Spleen (tissue), 11 donors: Measurements from ENCODE around the gene XKRX. TPM values are rescaled to one million over a fixed set of nuclear protein-coding genes. Genes with fewer than 3 reads are reported as not detected.

Experiments
- DNase-seq: peaks from one replicate; pipeline ENCODE4 v3.0.0-alpha.2; 2020
- H3K27ac ChIP-seq, 8 donors: fragments of 200-600 bp; sonication (generic) in 7 of 8; 1 replicate in 4 of 8; 2 replicates in 4 of 8; pipeline versions ENCODE4 v1.5.0 to v1.8.0; 2016 to 2021; ENCODE audit warnings: inconsistent platforms in 4 of 8, mild to moderate bottlenecking in 4 of 8, moderate library complexity in 1 of 8
- H3K27me3 ChIP-seq, 7 donors: fragments of 200-600 bp; sonication (generic) in 6 of 7; replicated peaks in 1 of 7; 1 replicate in 4 of 7; 2 replicates in 3 of 7; pipeline versions ENCODE4 v1.5.0 to v1.8.0; 2016 to 2021; ENCODE audit warnings: inconsistent platforms in 3 of 7, mild to moderate bottlenecking in 1 of 7
- H3K36me3 ChIP-seq, 6 donors: fragments of 200-600 bp; sonication (generic) in 5 of 6; 1 replicate in 4 of 6; 2 replicates in 2 of 6; pipeline versions ENCODE4 v1.5.0 to v1.8.0; 2016 to 2021; ENCODE audit warnings: inconsistent platforms in 2 of 6
- H3K4me1 ChIP-seq, 6 donors: fragments of 200-600 bp; sonication (generic) in 5 of 6; 1 replicate in 3 of 6; 2 replicates in 3 of 6; pipeline versions ENCODE4 v1.5.0 to v1.8.0; 2016 to 2021; ENCODE audit warnings: inconsistent platforms in 3 of 6
- H3K4me3 ChIP-seq, 8 donors: fragments of 200-600 bp; sonication (generic) in 7 of 8; 1 replicate in 4 of 8; 2 replicates in 4 of 8; pipeline versions ENCODE4 v1.5.0 to v1.8.0; 2016 to 2021; ENCODE audit warnings: inconsistent platforms in 4 of 8, mild to moderate bottlenecking in 4 of 8, moderate library complexity in 2 of 8
- H3K9me3 ChIP-seq, 8 donors: fragments of 200-600 bp; sonication (generic) in 7 of 8; 1 replicate in 4 of 8; 2 replicates in 4 of 8; pipeline versions ENCODE4 v1.5.0 to v1.8.0; 2016 to 2021; ENCODE audit warnings: inconsistent platforms in 4 of 8
- POLR2A ChIP-seq, 3 donors: fragments of 450-650 bp; IDR thresholded peaks; one replicate each; pipeline ENCODE4 v1.5.1; 2017; ENCODE audit warnings: antibody characterized with exemption in 3 of 3, mild to moderate bottlenecking in 1 of 3
- POLR2AphosphoS5 ChIP-seq, 3 donors: sonication (generic); formaldehyde crosslinking; IDR thresholded peaks; one replicate each; pipeline ENCODE4 v1.5.1; 2017; ENCODE audit warnings: antibody characterized with exemption in 3 of 3
- WGBS, 5 donors: extraction: QIAGEN DNeasy Blood & Tissue Kit in 3 of 5; methylation state at CpG; one replicate each; pipeline versions ENCODE4 v1.1.5 to v1.1.7; 2013 to 2018; 5-methylcytosine and 5-hydroxymethylcytosine counted together
- intact Hi-C: fragments of 100-400 bp; cut with DNase I; formaldehyde crosslinking; loops from one replicate; pipeline ENCODE4 v1.15.0; 2023; ENCODE audit warnings: low total_unique reads
- polyA plus RNA-seq, 3 donors: library from polyadenylated mRNA; stranded (reverse); fragments of 200-250 nt; gene quantifications; one replicate each; pipeline ENCODE4 v1.2.1, GENCODE V29; 2013
- total RNA-seq, 7 donors: library from RNA; depleted of rRNA in 3 of 7; stranded (reverse); fragments of >200 nt in 3 of 7; fragmentation: NEBNext Ultra II Directional in 4 of 7; extraction: Animal tissue kit (Norgen Biotek cat#: 25700) in 4 of 7; gene quantifications; one replicate each; pipeline versions ENCODE4 v1.1.0 to v1.2.1, GENCODE V29; 2016 to 2021
- TF ChIP-seq, protein P1 (sequence below), 11 experiments: fragments of 200-600 bp in 7 of 11; fragments of 450-650 bp in 4 of 11; sonication (generic) in 4 of 11; IDR thresholded peaks in 8 of 11; conservative IDR thresholded peaks in 3 of 11; 1 replicate in 7 of 11; 2 replicates in 4 of 11; pipeline versions ENCODE4 v1.4.0 to v1.8.0; 2016 to 2021; ENCODE audit warnings: antibody characterized with exemption in 11 of 11, inconsistent platforms in 4 of 11, mild to moderate bottlenecking in 1 of 11
- donor health status: healthy with polysubstance abuse.
- donor health status: DM: no; HTN: no; CAD: no; lungs with moderate emphysema.
- donor health status: DM: no; HTN: no; CAD: no.
- donor health status: Bipolar disorder and iron deficiency.
- donor health status: healthy.
- donor health status: DM: no; HTN: no; CAD: no.
- donor health status: DM: yes; HTN: yes; CAD: no.

The XKRX gene
- total and polyA plus RNA-seq, 10 donors: 0.22 to 1.7 (median 1.00) TPM

DNA sequence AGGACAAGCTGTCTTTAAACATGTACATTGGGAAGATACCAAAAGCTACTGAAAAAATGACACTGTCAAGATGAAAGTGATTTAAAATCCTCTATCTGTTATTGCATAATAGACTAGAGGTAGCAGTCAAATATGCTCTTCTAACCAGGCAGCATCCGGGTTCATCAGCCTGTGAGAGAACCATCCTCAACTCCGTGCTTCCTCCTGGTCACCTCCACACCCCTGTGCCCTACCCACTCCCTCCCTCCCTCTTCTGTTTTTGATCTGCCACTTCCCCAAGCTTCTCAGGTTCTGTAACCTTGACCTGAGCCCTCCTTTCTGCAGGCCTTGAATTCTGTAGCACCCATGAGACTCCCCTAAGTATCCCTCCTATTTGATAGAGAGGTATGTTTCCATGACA is 60.4 kb downstream of the XKRX start:
- no peak for DNase-seq
- WGBS, 5 donors: 61 to 93% (median 82%) methylated on average over 2 of the region's 2 CpGs
- no peak overlapping the region for H3K4me3 ChIP-seq

GRCh38 chrX:100864657-100865391 is 63.9 kb downstream of the XKRX start:
- Histone ChIP-seq H3K9me3 (no peaks in the 10 kb centered on the region), H3K27me3 (peaks cover 0 to 8% (median 0%) of the 10 kb centered on the region in 7 donors), H3K4me3 (no peak overlapping the region), H3K4me1 (no peaks in the 10 kb centered on the region), H3K27ac (no peak overlapping the region), H3K36me3 (no peaks in the 10 kb centered on the region)
- intact Hi-C loops: no loop called here
- TF ChIP-seq POLR2A (IDR thresholded peaks at IDR 0.05) (no peak), POLR2AphosphoS5 (IDR thresholded peaks at IDR 0.05) (no peak)
- TF ChIP-seq, protein P1, sequence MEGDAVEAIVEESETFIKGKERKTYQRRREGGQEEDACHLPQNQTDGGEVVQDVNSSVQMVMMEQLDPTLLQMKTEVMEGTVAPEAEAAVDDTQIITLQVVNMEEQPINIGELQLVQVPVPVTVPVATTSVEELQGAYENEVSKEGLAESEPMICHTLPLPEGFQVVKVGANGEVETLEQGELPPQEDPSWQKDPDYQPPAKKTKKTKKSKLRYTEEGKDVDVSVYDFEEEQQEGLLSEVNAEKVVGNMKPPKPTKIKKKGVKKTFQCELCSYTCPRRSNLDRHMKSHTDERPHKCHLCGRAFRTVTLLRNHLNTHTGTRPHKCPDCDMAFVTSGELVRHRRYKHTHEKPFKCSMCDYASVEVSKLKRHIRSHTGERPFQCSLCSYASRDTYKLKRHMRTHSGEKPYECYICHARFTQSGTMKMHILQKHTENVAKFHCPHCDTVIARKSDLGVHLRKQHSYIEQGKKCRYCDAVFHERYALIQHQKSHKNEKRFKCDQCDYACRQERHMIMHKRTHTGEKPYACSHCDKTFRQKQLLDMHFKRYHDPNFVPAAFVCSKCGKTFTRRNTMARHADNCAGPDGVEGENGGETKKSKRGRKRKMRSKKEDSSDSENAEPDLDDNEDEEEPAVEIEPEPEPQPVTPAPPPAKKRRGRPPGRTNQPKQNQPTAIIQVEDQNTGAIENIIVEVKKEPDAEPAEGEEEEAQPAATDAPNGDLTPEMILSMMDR (IDR thresholded peaks at IDR 0.05 in 8 of 11, conservative IDR thresholded peaks at IDR 0.05 in 3 of 11): no peak
- 69 to 83% (median 81%) methylated on average over 2 of the region's 2 CpGs for WGBS, 5 donors
- DNase-seq: no peak

More for the DNA sequence above, 60.4 kb downstream of the XKRX start:
- Histone ChIP-seq H3K9me3 (no peaks in the 10 kb centered on the region), H3K27ac (no peak overlapping the region), H3K4me1 (no peaks in the 10 kb centered on the region), H3K36me3 (no peaks in the 10 kb centered on the region), H3K27me3 (peaks cover 0 to 3% (median 0%) of the 10 kb centered on the region in 7 donors)
- intact Hi-C loops: no loop called here
- TF ChIP-seq POLR2AphosphoS5 (IDR thresholded peaks at IDR 0.05) (no peak), POLR2A (IDR thresholded peaks at IDR 0.05) (no peak)
- TF ChIP-seq, protein P1 (IDR thresholded peaks at IDR 0.05 in 8 of 11, conservative IDR thresholded peaks at IDR 0.05 in 3 of 11): no peak

Other genes starting within 250 kb of the XKRX start
- gene SYTL4, start 196.8 kb downstream of the XKRX start, total RNA-seq: 10 to 100 TPM in 4 of 7 donors, 1 to 10 TPM in 3; 6.5 to 16.8 (median 10.9) TPM
- 1 to 10 TPM; 1.2 to 3.1 (median 2.2) TPM for gene SYTL4, start 196.8 kb downstream of the XKRX start, polyA plus RNA-seq
- gene CSTF2, start 108.5 kb downstream of the XKRX start, total RNA-seq: 10 to 100 TPM; 10.3 to 16.2 (median 13.5) TPM
- 1 to 10 TPM; 4.2 to 8.5 (median 6.1) TPM for gene CSTF2, start 108.5 kb downstream of the XKRX start, polyA plus RNA-seq
- not detected for gene NOX1, start 54.6 kb downstream of the XKRX start, total RNA-seq
- under 1 TPM in 1 of 3 donors, not detected in 2; 0.06 TPM for gene NOX1, start 54.6 kb downstream of the XKRX start, polyA plus RNA-seq
- under 1 TPM in 1 of 7 donors, not detected in 6; 0.69 TPM for gene ARL13A, start 40.8 kb upstream of the XKRX start, total RNA-seq
- gene ARL13A, start 40.8 kb upstream of the XKRX start, polyA plus RNA-seq: not detected
- gene TRMT2B, start 123.2 kb upstream of the XKRX start, total RNA-seq: 10 to 100 TPM; 22.8 to 31.0 (median 28.0) TPM
- 10 to 100 TPM in 1 of 3 donors, 1 to 10 TPM in 2; 8.1 to 16.1 (median 8.1) TPM for gene TRMT2B, start 123.2 kb upstream of the XKRX start, polyA plus RNA-seq
- 1 to 10 TPM in 1 of 7 donors, under 1 TPM in 5, not detected in 1; 0.16 to 1.0 (median 0.57) TPM for gene TMEM35A, start 150.0 kb upstream of the XKRX start, total RNA-seq
- gene TMEM35A, start 150.0 kb upstream of the XKRX start, polyA plus RNA-seq: under 1 TPM; 0.11 to 0.35 (median 0.23) TPM
- 1 to 10 TPM; 1.6 to 7.3 (median 3.1) TPM for gene CENPI, start 169.3 kb upstream of the XKRX start, total RNA-seq
- gene CENPI, start 169.3 kb upstream of the XKRX start, polyA plus RNA-seq: under 1 TPM; 0.26 to 0.86 (median 0.70) TPM